ENCODE data around the gene PODXL2.
A peak's percentile ranks its signal among the peaks of the same experiment; 100 is the strongest.
"Not testable (repeated sequence)": the region's sequence is repeated elsewhere in the genome, so short reads cannot be mapped to it uniquely, and the experiment has no call there.

The PODXL2 gene

GRCh38 chr3:127629467-127630403, 750 bp downstream of the PODXL2 start:
- DNase-seq (ENCODE audit: low spot score), result peak; percentile 33

GRCh38 chr3:127630811-127631714, 2.1 kb downstream of the PODXL2 start:
- no peak for DNase-seq (ENCODE audit: low spot score)

GRCh38 chr3:127632035-127632820, 3.2 kb downstream of the PODXL2 start:
- DNase-seq (ENCODE audit: low spot score), result no peak

- no peak for DNase-seq (ENCODE audit: low spot score)
Measured at GRCh38 chr3:127634653-127635052, 5.7 kb downstream of the PODXL2 start.

- no peak for DNase-seq (ENCODE audit: low spot score)
Measured at GRCh38 chr3:127637546-127637945, 8.6 kb downstream of the PODXL2 start.

- no peak for DNase-seq (ENCODE audit: low spot score)
Measured at GRCh38 chr3:127637971-127638370, 9.0 kb downstream of the PODXL2 start.

- DNase-seq (ENCODE audit: low spot score), result no peak
Measured at GRCh38 chr3:127639173-127640041, 10.4 kb downstream of the PODXL2 start.

GRCh38 chr3:127640042-127640355, 11.0 kb downstream of the PODXL2 start:
- DNase-seq (ENCODE audit: low spot score), result no peak

GRCh38 chr3:127644641-127645370, 15.8 kb downstream of the PODXL2 start:
- DNase-seq (ENCODE audit: low spot score), result no peak

GRCh38 chr3:127645371-127646015, 16.5 kb downstream of the PODXL2 start:
- no peak for DNase-seq (ENCODE audit: low spot score)

GRCh38 chr3:127646501-127647046, 17.6 kb downstream of the PODXL2 start:
- no peak for DNase-seq (ENCODE audit: low spot score)

- no peak for DNase-seq (ENCODE audit: low spot score)
Measured at GRCh38 chr3:127647166-127647844, 18.3 kb downstream of the PODXL2 start.

- no peak for DNase-seq (ENCODE audit: low spot score)
Measured at GRCh38 chr3:127647845-127648204, 18.8 kb downstream of the PODXL2 start.

GRCh38 chr3:127650236-127650635, 21.3 kb downstream of the PODXL2 start:
- DNase-seq (ENCODE audit: low spot score), result no peak

- DNase-seq (ENCODE audit: low spot score), result no peak
Measured at GRCh38 chr3:127651516-127652172, 22.7 kb downstream of the PODXL2 start.

- DNase-seq (ENCODE audit: low spot score), result no peak
Measured at GRCh38 chr3:127652246-127652995, 23.4 kb downstream of the PODXL2 start.

- DNase-seq (ENCODE audit: low spot score), result no peak
Measured at GRCh38 chr3:127654374-127654773, 25.4 kb downstream of the PODXL2 start.

GRCh38 chr3:127654993-127655392, 26.0 kb downstream of the PODXL2 start:
- not testable (repeated sequence) for DNase-seq (ENCODE audit: low spot score)
